GM10248 (cell line): ENCODE measurements around the gene ZPR1.

ENCODE experiments used
- CTCF ChIA-PET: fragments of 300-600 bp; sonication (Branson Sonifier 250); formaldehyde crosslinking; extraction: SDS; loops from one replicate; lab custom pipeline; 2021; ENCODE audit warnings: antibody characterized with exemption; lab: Yijun Ruan, JAX
- POLR2A ChIA-PET: fragments of 350-650 bp; sonication (Branson Sonifier 250); formaldehyde crosslinking; extraction: SDS; loops from one replicate; lab custom pipeline; 2020; ENCODE audit warnings: antibody characterized with exemption; lab: Yijun Ruan, JAX
- DNase-seq: peaks from one replicate; pipeline ENCODE4 v3.0.0; 2012; ENCODE audit errors: extremely low spot score
- TF ChIP-seq, protein P1 (sequence below): IDR thresholded peaks from 2 replicates; pipeline ENCODE4 v1.5.1; 2012; ENCODE audit warnings: mild to moderate bottlenecking, low read depth; ENCODE audit errors: extremely low read depth, missing control alignments, control extremely low read depth

Gene ZPR1

DNA sequence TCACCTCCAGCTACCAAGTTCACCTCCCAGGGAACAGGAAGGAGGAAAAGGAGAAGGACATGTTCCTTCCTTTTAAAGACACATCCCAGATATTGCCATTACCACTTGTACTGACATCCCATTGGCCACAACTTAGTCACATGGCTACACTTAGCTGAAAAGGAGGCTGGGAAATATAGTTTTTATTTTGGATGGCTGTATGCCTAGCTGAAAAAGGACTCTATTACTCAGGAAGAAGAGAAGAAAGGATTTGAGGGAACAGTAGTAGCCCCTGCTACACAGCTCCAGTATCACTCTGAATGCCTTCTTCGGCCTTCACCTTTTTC, 5.9 kb upstream of the ZPR1 start:
- CTCF ChIA-PET = interaction anchor here (1.0 to 10.2 kb wide), 6 partner anchors 16 to 311 kb away, joined by 3 to 100 read pairs (median 4); partner anchors contain the start of gene APOA1

DNA sequence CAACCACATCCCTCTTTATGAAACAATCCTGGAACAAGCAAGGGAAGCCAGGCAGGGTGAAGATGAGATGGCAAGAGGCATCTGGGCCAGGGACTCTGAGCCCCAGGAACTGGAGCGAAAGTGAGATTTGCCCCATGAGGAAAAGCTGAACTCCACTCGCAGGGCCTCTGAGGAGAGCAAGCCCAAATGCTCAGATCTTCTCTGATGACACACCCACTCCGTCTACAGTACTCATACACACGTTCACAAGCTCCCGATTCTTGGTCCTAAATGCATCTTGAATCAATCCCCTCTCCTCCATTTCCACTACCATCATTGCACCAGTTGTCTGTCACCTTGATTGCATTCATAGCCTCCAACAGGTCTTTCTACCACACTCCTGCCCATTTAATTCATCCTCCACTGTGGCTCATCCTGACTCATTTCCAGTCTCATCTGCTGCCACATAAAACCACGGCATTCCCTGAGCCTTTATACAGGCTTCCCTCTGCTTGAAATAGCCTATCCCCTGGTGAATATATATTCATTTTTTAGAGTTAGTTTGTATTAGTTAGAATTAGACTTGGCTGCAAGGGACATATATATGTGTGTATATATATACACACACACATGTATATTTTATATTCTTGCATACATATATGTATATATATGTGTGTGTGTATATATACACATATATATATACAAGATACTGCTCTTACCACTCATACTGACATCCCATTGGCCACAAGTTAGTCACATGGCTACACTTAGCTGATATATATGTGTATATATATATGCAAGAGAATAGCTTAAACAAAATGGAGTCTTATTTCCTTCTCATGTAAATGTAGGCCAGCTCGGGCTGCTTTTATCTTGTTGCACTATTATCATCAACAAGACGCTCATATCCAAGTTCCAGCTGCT, 5.3 kb upstream of the ZPR1 start:
- ChIA-PET CTCF (interaction anchor here (0.8 to 10.2 kb wide), 9 partner anchors 13 to 311 kb away, joined by 3 to 100 read pairs (median 5); partner anchors contain the start of gene APOA1), POLR2A (no interaction called here)
- TF ChIP-seq, protein P1, sequence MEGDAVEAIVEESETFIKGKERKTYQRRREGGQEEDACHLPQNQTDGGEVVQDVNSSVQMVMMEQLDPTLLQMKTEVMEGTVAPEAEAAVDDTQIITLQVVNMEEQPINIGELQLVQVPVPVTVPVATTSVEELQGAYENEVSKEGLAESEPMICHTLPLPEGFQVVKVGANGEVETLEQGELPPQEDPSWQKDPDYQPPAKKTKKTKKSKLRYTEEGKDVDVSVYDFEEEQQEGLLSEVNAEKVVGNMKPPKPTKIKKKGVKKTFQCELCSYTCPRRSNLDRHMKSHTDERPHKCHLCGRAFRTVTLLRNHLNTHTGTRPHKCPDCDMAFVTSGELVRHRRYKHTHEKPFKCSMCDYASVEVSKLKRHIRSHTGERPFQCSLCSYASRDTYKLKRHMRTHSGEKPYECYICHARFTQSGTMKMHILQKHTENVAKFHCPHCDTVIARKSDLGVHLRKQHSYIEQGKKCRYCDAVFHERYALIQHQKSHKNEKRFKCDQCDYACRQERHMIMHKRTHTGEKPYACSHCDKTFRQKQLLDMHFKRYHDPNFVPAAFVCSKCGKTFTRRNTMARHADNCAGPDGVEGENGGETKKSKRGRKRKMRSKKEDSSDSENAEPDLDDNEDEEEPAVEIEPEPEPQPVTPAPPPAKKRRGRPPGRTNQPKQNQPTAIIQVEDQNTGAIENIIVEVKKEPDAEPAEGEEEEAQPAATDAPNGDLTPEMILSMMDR = no peak
- DNase-seq = no peak

More for the DNA sequence above, 5.9 kb upstream of the ZPR1 start:
- TF ChIP-seq, protein P1 = no peak
- DNase-seq = no peak
- POLR2A ChIA-PET = no interaction called here

DNA sequence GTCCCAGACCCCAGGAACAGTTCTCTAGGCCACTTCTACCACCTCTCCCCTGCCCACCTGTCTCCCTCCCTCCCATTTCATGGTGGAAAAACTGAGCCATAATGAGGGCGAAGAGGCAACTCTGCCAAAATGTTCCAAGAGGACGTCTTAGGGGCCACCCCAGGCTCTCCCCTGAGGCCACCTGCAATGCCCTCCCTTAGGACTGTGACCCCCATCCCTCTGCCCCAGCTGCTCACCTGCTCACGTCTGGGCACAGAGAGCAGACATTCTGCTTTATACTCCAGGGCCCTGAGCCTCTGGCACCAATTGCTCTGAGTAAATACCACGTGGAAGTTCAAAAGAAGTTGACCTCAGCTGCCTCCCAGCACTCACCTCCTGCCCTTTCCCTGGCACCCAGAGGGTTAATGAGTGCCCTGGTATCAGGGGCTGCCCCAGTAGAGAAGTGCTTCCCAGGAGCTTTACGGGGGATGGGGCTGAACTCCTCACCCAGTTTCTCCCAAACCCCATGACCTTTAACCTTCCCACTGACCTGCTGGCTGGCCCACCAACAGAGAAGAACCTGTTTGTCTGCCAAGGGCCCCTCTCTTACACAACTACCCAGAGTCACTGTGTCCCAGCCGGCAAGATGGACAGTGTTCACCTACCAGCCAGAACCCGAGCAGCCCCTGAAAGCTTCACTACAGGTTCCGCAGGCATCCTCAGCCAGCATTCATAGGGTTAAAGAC, 4.5 kb upstream of the ZPR1 start:
- no peak for DNase-seq
- TF ChIP-seq, protein P1 = no peak
- ChIA-PET POLR2A (no interaction called here), CTCF (interaction anchor here (0.8 to 10.2 kb wide), 21 partner anchors 9 to 437 kb away, joined by 3 to 100 read pairs (median 9); partner anchors contain the start of genes APOA1, BUD13 and PAFAH1B2)

DNA sequence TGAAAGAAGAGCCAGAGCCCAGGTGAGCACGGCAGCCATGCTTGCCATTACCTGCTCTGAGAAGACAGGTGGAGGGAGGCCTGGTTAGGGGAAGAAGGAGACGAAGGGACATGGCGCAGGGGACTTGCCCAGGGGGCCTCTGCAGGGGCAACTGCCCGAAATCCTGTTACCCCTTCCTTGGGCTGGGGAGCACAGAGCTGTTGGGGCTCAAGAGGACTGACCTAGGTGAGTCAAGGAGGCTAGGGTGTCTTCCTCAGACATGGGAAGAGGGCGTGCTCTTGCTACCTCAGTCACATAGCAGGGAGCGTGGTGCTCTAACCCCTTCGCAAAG, 4.0 kb upstream of the ZPR1 start, which contains the start of gene APOA5:
Gene APOA5 (minus strand): TSS at position 67 of the 331 bp plus-strand sequence. CDS start 19 bp downstream, at position 48.
- TF ChIP-seq, protein P1 = no peak
- ChIA-PET CTCF (interaction anchor here (0.6 to 10.2 kb wide), 44 partner anchors 8 to 440 kb away, joined by 3 to 100 read pairs (median 6); partner anchors contain the start of genes APOA1, APOA4, BUD13 and PAFAH1B2), POLR2A (no interaction called here)

DNA sequence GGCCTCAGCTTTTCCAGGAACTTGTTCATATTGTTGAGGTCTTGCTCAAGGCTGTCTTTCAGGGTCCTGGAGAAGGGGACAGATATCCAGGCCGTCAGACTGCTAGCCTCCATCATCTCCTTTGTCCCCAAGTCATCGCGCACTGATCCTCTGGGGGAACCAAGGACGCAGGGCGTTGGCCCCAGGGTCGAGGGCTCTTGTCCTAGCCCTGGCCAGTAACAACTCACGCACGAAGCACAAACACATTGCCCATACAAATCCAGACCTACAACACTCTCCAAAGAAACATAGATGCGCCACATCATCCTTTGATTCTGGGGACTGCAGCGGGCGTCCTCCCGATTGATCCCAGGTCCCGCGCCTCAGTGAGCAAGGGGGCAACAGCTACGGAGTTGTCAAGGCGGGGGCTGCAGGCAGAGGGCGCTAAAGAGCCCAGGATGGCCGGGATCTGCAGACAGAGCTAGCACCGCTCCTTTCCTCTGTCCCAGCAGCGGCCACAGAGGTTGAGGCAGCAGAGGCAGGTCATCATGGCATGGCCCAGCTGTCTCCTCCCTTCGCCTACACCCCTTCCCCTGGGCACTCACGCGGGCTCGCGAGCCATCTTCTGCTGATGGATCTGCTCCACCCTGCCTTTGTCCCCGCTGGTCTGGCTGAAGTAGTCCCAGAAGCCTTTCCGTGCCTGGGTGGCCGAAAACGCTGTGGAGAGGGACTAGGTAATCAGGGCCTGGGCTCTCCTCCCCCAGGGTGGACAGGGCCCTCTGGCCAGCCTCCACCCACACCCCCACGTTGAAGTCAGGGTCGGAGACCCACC, 3.4 kb upstream of the ZPR1 start:
- DNase-seq = peak; percentile 87
- TF ChIP-seq, protein P1 = peak; percentile 93
- POLR2A ChIA-PET = no interaction called here
- CTCF ChIA-PET = interaction anchor here (0.6 to 10.2 kb wide), 47 partner anchors 8 to 440 kb away, joined by 3 to 100 read pairs (median 5); partner anchors contain the start of genes APOA1, APOA4, BUD13 and PAFAH1B2

More for the DNA sequence above, 4.0 kb upstream of the ZPR1 start, which contains the start of gene APOA5:
- no peak for DNase-seq
